ENCODE measurements around the gene FUS. TPM values are rescaled to one million over a fixed set of nuclear protein-coding genes. Genes with fewer than 3 reads are reported as not detected.
A peak's percentile ranks its signal among the peaks of the same experiment; 100 is the strongest.

Gene FUS
- total and polyA plus RNA-seq, 2 of the 13 experiments (the other 11 are each of a cell fraction or from before 2014, with no cell fraction given), result 68.1 to 168 TPM

DNA sequence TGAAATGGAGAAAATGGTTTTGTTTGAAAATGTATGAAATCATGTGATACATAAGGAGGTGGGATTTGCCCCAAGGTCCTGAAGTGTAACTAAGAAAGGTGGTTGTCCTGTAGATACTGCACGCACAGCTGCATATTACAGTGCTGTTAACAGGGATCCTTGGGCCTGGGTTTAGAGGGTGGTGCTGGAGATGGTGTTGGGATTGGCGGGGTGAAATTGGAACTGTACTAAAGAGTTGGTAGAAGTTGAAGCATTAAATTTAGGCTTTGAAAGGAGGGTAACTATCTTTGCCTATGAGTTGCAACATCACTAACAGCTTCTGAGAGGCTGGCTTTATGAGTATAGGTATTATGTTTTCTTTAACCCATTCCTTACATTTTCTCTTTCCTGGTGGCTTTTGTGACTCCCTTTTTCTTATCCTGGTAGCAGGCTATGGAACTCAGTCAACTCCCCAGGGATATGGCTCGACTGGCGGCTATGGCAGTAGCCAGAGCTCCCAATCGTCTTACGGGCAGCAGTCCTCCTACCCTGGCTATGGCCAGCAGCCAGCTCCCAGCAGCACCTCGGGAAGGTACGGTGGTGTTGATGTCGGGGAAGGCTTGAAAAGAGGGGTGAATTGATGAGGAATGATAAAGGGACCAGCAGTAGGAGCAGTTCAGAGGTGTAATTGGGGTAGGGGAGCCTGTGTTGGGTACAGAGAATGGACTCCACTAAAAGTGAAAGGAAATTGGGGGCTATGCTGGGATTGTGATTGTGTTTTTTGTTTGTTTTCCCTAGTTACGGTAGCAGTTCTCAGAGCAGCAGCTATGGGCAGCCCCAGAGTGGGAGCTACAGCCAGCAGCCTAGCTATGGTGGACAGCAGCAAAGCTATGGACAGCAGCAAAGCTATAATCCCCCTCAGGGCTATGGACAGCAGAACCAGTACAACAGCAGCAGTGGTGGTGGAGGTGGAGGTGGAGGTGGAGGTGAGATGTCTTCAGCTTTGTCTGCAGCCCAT lies 3.8 kb downstream of the FUS start (continued):
- no peak for TF ChIP-seq HDAC2 (CRISPR knock-in tag; IDR thresholded peaks at IDR 0.05)
- peak; percentile 54; the same call in 1 of the 2 replicates for TF ChIP-seq POLR2G (IDR thresholded peaks at IDR 0.05; ENCODE audit: low read depth, low read length)
- TF ChIP-seq ZKSCAN1 (IDR thresholded peaks at IDR 0.05; ENCODE audit: low read length), result no peak
- TF ChIP-seq, protein P1, sequence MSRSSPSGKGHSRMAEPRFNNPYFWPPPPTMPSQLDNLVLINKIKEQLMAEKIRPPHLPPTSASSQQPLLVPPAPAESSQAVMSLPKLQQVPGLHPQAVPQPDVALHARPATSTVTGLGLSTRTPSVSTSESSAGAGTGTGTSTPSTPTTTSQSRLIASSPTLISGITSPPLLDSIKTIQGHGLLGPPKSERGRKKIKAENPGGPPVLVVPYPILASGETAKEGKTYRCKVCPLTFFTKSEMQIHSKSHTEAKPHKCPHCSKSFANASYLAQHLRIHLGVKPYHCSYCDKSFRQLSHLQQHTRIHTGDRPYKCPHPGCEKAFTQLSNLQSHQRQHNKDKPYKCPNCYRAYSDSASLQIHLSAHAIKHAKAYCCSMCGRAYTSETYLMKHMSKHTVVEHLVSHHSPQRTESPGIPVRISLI (CRISPR knock-in tag; IDR thresholded peaks at IDR 0.05; ENCODE audit: borderline replicate concordance), result no peak
- TF ChIP-seq MTF2 (CRISPR knock-in tag; IDR thresholded peaks at IDR 0.05; ENCODE audit: borderline replicate concordance), result no peak
- TF ChIP-seq ZSCAN25 (CRISPR knock-in tag; IDR thresholded peaks at IDR 0.05), result no peak
- TF ChIP-seq AGO2 (optimal IDR thresholded peaks at IDR 0.05; ENCODE audit: low read depth, low read length), result peak; percentile 64
- TF ChIP-seq, protein P2, sequence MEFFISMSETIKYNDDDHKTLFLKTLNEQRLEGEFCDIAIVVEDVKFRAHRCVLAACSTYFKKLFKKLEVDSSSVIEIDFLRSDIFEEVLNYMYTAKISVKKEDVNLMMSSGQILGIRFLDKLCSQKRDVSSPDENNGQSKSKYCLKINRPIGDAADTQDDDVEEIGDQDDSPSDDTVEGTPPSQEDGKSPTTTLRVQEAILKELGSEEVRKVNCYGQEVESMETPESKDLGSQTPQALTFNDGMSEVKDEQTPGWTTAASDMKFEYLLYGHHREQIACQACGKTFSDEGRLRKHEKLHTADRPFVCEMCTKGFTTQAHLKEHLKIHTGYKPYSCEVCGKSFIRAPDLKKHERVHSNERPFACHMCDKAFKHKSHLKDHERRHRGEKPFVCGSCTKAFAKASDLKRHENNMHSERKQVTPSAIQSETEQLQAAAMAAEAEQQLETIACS (CRISPR knock-in tag; IDR thresholded peaks at IDR 0.05), result no peak
- no peak for TF ChIP-seq IKZF4 (CRISPR knock-in tag; IDR thresholded peaks at IDR 0.05; ENCODE audit: borderline replicate concordance, low read depth, not compliant biosample characterization)
- no peak for TF ChIP-seq ZNF549 (CRISPR knock-in tag; IDR thresholded peaks at IDR 0.05)
- TF ChIP-seq IRX3 (CRISPR knock-in tag; IDR thresholded peaks at IDR 0.05; ENCODE audit: borderline replicate concordance, low read depth), result no peak
- TF ChIP-seq MED1 (CRISPR knock-in tag; IDR thresholded peaks at IDR 0.05), result 0 out of 2 replicates have a peak, but pooled peaks have one; percentile 20
- TF ChIP-seq POLR2AphosphoS5 (IDR thresholded peaks at IDR 0.05; ENCODE audit: low read depth, low read length), result peak; percentile 17; the same call in 1 of the 2 replicates
- TF ChIP-seq NBN (conservative IDR thresholded peaks at IDR 0.05), result no peak

All from HepG2 (cell line).